Measurements from ENCODE around the gene MYRFL.

MYRFL gene

DNA sequence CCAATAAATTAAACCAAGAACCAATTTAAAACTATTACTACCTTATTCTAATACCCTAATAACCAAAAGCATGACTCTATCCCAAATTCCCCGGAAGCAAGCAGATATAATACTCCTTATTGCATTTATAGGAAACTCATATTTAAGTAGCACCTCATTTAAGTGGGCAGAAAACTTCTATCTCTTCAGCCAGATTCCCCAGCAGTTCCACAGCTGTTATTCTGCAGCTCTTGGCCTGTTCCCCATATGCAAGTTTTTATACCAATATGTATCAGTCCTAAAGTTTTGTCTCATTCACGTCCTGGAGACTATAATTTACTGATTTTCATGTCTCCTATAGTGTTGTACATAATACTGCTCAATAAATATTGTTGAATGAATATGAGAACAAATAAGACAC is 106.5 kb downstream of the MYRFL start:
- no peak overlapping the region for H2BK15ac ChIP-seq (ENCODE audit: low read length)
- no peaks in the 10 kb centered on the region for H3K79me1 ChIP-seq (ENCODE audit: low read depth, low read length)
- DNase-seq (ENCODE audit: low spot score): no peak
- no peak overlapping the region for H3K4me2 ChIP-seq (ENCODE audit: insufficient read depth, low read length, poor library complexity, severe bottlenecking)
- H3K9me3 ChIP-seq (replicated peaks in 1 of 2; ENCODE audit: control insufficient read depth in 2 of 2, insufficient read depth in 1 of 2, low read depth in 1 of 2, low read length in 2 of 2): peaks cover 0 to 9% of the 10 kb centered on the region in 2 donors
- H3K27ac ChIP-seq (replicated peaks; ENCODE audit: low read length): no peak overlapping the region
- no peak overlapping the region for H4K8ac ChIP-seq (ENCODE audit: low read depth, low read length)
- no peak overlapping the region for H2BK120ac ChIP-seq (ENCODE audit: low read depth, low read length)
- H3K14ac ChIP-seq (ENCODE audit: low read length): no peak overlapping the region
- WGBS, 2 donors (ENCODE audit: extremely low coverage in 2 of 2, insufficient read length in 2 of 2, insufficient replicate concordance in 1 of 2): no CpG with 5 or more reads among the region's 2 CpGs
- no peak overlapping the region for H2BK12ac ChIP-seq (ENCODE audit: low read length)
- no peak overlapping the region for H3K4ac ChIP-seq (ENCODE audit: low read length)
- H2AFZ ChIP-seq (ENCODE audit: low read length): no peak overlapping the region
- no peak overlapping the region for H3K18ac ChIP-seq (ENCODE audit: low read length)
- no peak overlapping the region for H2AK5ac ChIP-seq (ENCODE audit: low read depth, low read length)
- no peak overlapping the region for H2BK5ac ChIP-seq (ENCODE audit: low read length)
- H3K23ac ChIP-seq (ENCODE audit: low read depth, low read length, poor library complexity): no peak overlapping the region
- H4K91ac ChIP-seq (ENCODE audit: low read depth, low read length, poor library complexity): no peak overlapping the region
- H3K9ac ChIP-seq (ENCODE audit: low read depth, low read length, poor library complexity): no peak overlapping the region
- no peaks in the 10 kb centered on the region for H3K27me3 ChIP-seq (ENCODE audit: control insufficient read depth in 3 of 3, insufficient read depth in 3 of 3, low read depth in 1 of 3, low read length in 3 of 3)
- no peak overlapping the region for H3K4me3 ChIP-seq (ENCODE audit: low read length in 2 of 2)
- H3K36me3 ChIP-seq (replicated peaks in 1 of 2; ENCODE audit: control insufficient read depth in 2 of 2, insufficient read depth in 2 of 2, low read length in 2 of 2): no peaks in the 10 kb centered on the region
- H3K4me1 ChIP-seq (ENCODE audit: control insufficient read depth in 2 of 2, insufficient read depth in 1 of 2, low read depth in 1 of 2, low read length in 2 of 2): peaks cover 21 to 45% of the 10 kb centered on the region in 2 donors

DNA sequence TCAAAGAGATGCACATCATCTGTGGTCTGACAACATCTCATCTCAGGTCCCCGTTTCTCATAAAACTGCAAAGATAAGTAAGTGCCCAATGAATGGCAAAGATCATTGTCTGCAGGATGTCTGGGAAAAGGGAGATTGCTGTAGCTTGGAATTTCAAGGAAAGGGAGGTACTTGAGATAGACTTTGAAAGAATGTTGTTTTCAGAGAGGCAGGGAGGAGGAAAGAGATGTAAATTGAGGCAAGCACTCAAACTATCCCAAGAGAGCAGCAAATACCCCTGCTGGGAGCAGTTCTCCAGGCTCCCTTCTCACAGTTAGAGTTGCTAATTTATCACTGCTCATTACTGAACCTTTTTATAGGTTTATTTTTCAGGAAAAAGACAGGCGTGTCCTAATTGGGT is 107.1 kb downstream of the MYRFL start:
- peaks cover 21 to 45% of the 10 kb centered on the region in 2 donors for H3K4me1 ChIP-seq (ENCODE audit: control insufficient read depth in 2 of 2, insufficient read depth in 1 of 2, low read depth in 1 of 2, low read length in 2 of 2)
- H3K27me3 ChIP-seq (ENCODE audit: control insufficient read depth in 3 of 3, insufficient read depth in 3 of 3, low read depth in 1 of 3, low read length in 3 of 3): no peaks in the 10 kb centered on the region
- no peak overlapping the region for H3K9ac ChIP-seq (ENCODE audit: low read depth, low read length, poor library complexity)
- H3K27ac ChIP-seq (replicated peaks; ENCODE audit: low read length): no peak overlapping the region
- H3K23ac ChIP-seq (ENCODE audit: low read depth, low read length, poor library complexity): no peak overlapping the region
- no peaks in the 10 kb centered on the region for H3K36me3 ChIP-seq (replicated peaks in 1 of 2; ENCODE audit: control insufficient read depth in 2 of 2, insufficient read depth in 2 of 2, low read length in 2 of 2)
- H3K18ac ChIP-seq (ENCODE audit: low read length): no peak overlapping the region
- H2AK5ac ChIP-seq (ENCODE audit: low read depth, low read length): no peak overlapping the region
- H3K9me3 ChIP-seq (replicated peaks in 1 of 2; ENCODE audit: control insufficient read depth in 2 of 2, insufficient read depth in 1 of 2, low read depth in 1 of 2, low read length in 2 of 2): peaks cover 0 to 9% of the 10 kb centered on the region in 2 donors
- WGBS, 2 donors (ENCODE audit: extremely low coverage in 2 of 2, insufficient read length in 2 of 2, insufficient replicate concordance in 1 of 2): no CpG with 5 or more reads among the region's 2 CpGs
- no peak overlapping the region for H4K91ac ChIP-seq (ENCODE audit: low read depth, low read length, poor library complexity)
- H3K79me1 ChIP-seq (ENCODE audit: low read depth, low read length): no peaks in the 10 kb centered on the region
- H2AFZ ChIP-seq (ENCODE audit: low read length): peak overlapping the region; percentile 72
- H2BK5ac ChIP-seq (ENCODE audit: low read length): no peak overlapping the region
- H2BK12ac ChIP-seq (ENCODE audit: low read length): no peak overlapping the region
- no peak overlapping the region for H2BK15ac ChIP-seq (ENCODE audit: low read length)
- no peak overlapping the region for H4K8ac ChIP-seq (ENCODE audit: low read depth, low read length)
- H3K4ac ChIP-seq (ENCODE audit: low read length): no peak overlapping the region
- no peak overlapping the region for H3K4me3 ChIP-seq (ENCODE audit: low read length in 2 of 2)
- H3K14ac ChIP-seq (ENCODE audit: low read length): no peak overlapping the region
- DNase-seq (ENCODE audit: low spot score): no peak
- no peak overlapping the region for H3K4me2 ChIP-seq (ENCODE audit: insufficient read depth, low read length, poor library complexity, severe bottlenecking)
- H2BK120ac ChIP-seq (ENCODE audit: low read depth, low read length): no peak overlapping the region

DNA sequence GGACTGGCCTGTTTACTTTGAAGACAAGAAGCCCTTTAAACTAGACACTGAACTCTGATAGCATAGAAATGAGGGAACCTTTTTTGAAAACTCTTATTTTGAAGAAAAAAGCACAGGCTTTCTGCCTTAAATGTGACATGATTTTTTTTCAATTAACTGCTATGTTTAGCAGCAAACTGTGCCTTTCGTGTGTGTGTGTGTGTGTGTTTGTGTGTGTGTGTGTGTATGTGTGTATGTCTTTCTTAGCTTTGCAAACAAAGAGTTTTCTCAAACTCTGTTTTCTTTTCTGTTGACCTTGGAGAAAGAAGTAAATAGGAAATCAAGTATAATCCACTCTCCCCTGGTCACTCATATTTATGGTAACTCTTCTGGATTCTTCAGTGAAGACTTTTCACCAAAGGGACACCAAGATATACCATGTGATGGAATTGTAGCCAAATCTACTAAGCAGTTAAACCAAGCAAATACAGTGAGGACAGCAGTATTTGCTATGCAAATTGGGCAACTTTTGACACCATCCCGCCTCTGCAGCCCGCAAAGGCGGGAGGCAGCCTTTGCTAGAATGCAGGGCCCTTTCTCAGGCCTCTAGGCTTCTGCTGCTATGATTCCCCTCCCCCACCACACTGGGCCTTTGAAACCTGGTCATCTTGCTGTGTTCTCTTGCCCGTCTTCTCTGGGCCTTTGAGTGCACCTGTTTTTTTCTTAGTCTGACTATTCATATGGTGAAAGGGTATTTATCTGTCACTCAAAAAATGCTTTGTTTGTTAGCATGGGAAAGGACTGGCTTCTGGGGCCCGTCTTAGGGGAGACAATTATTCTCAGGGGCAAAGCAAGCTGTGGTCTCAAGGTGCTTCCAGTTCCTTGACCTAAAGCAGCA is 107.9 kb downstream of the MYRFL start:
- H3K14ac ChIP-seq (ENCODE audit: low read length): no peak overlapping the region
- no peak overlapping the region for H3K23ac ChIP-seq (ENCODE audit: low read depth, low read length, poor library complexity)
- H3K4me1 ChIP-seq (ENCODE audit: control insufficient read depth in 2 of 2, insufficient read depth in 1 of 2, low read depth in 1 of 2, low read length in 2 of 2): peaks cover 21 to 45% of the 10 kb centered on the region in 2 donors
- H3K18ac ChIP-seq (ENCODE audit: low read length): no peak overlapping the region
- no peak overlapping the region for H3K4ac ChIP-seq (ENCODE audit: low read length)
- H4K8ac ChIP-seq (ENCODE audit: low read depth, low read length): no peak overlapping the region
- H4K91ac ChIP-seq (ENCODE audit: low read depth, low read length, poor library complexity): no peak overlapping the region
- no peak overlapping the region for H3K27ac ChIP-seq (replicated peaks; ENCODE audit: low read length)
- no peak overlapping the region for H2BK12ac ChIP-seq (ENCODE audit: low read length)
- H3K4me3 ChIP-seq (ENCODE audit: low read length in 2 of 2): no peak overlapping the region
- no peak overlapping the region for H3K9ac ChIP-seq (ENCODE audit: low read depth, low read length, poor library complexity)
- no peak overlapping the region for H2BK5ac ChIP-seq (ENCODE audit: low read length)
- H3K9me3 ChIP-seq (replicated peaks in 1 of 2; ENCODE audit: control insufficient read depth in 2 of 2, insufficient read depth in 1 of 2, low read depth in 1 of 2, low read length in 2 of 2): peaks cover 0 to 12% of the 10 kb centered on the region in 2 donors
- no peak overlapping the region for H2BK15ac ChIP-seq (ENCODE audit: low read length)
- H3K4me2 ChIP-seq (ENCODE audit: insufficient read depth, low read length, poor library complexity, severe bottlenecking): no peak overlapping the region
- H2BK120ac ChIP-seq (ENCODE audit: low read depth, low read length): no peak overlapping the region
- H3K79me1 ChIP-seq (ENCODE audit: low read depth, low read length): no peaks in the 10 kb centered on the region
- H3K27me3 ChIP-seq (ENCODE audit: control insufficient read depth in 3 of 3, insufficient read depth in 3 of 3, low read depth in 1 of 3, low read length in 3 of 3): no peaks in the 10 kb centered on the region
- DNase-seq (ENCODE audit: low spot score): no peak
- WGBS, 2 donors (ENCODE audit: extremely low coverage in 2 of 2, insufficient read length in 2 of 2, insufficient replicate concordance in 1 of 2): no CpG with 5 or more reads among the region's 6 CpGs
- H3K36me3 ChIP-seq (replicated peaks in 1 of 2; ENCODE audit: control insufficient read depth in 2 of 2, insufficient read depth in 2 of 2, low read length in 2 of 2): no peaks in the 10 kb centered on the region
- H2AK5ac ChIP-seq (ENCODE audit: low read depth, low read length): no peak overlapping the region
- H2AFZ ChIP-seq (ENCODE audit: low read length): peak overlapping the region; percentile 72

DNA sequence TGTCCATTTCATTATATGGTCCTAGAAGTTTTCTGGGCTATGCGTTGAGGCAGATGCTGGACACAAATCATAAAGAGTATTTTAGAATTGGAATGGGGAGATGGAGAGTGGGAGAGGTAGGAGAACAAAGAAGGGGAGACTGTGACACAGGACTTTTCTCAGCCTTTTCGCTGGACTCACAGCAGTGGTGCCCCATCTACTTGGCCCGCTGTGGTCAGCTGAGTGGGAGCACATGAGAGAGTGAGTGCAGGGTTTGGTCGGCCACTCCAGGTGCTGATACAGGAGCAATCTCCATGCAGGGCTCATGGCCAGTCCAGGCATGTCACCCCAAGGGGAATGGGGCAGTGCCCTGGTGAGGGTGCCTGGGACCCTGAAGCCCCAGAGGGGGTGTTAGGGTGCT is 109.0 kb downstream of the MYRFL start:
- Histone ChIP-seq H2BK12ac (ENCODE audit: low read length) (no peak overlapping the region), H3K4ac (ENCODE audit: low read length) (no peak overlapping the region), H3K9me3 (replicated peaks in 1 of 2; ENCODE audit: control insufficient read depth in 2 of 2, insufficient read depth in 1 of 2, low read depth in 1 of 2, low read length in 2 of 2) (peaks cover 0 to 12% of the 10 kb centered on the region in 2 donors), H3K23ac (ENCODE audit: low read depth, low read length, poor library complexity) (no peak overlapping the region), H3K36me3 (replicated peaks in 1 of 2; ENCODE audit: control insufficient read depth in 2 of 2, insufficient read depth in 2 of 2, low read length in 2 of 2) (no peaks in the 10 kb centered on the region), H3K4me1 (ENCODE audit: control insufficient read depth in 2 of 2, insufficient read depth in 1 of 2, low read depth in 1 of 2, low read length in 2 of 2) (peaks cover 21 to 45% of the 10 kb centered on the region in 2 donors), H2BK120ac (ENCODE audit: low read depth, low read length) (peak overlapping the region; percentile 33), H2BK5ac (ENCODE audit: low read length) (no peak overlapping the region), H3K4me2 (ENCODE audit: insufficient read depth, low read length, poor library complexity, severe bottlenecking) (no peak overlapping the region), H4K91ac (ENCODE audit: low read depth, low read length, poor library complexity) (no peak overlapping the region), H2BK15ac (ENCODE audit: low read length) (no peak overlapping the region), H2AK5ac (ENCODE audit: low read depth, low read length) (peak overlapping the region; percentile 68), H3K4me3 (ENCODE audit: low read length in 2 of 2) (no peak overlapping the region), H3K27me3 (ENCODE audit: control insufficient read depth in 3 of 3, insufficient read depth in 3 of 3, low read depth in 1 of 3, low read length in 3 of 3) (no peaks in the 10 kb centered on the region), H3K14ac (ENCODE audit: low read length) (no peak overlapping the region), H3K27ac (replicated peaks; ENCODE audit: low read length) (no peak overlapping the region), H3K18ac (ENCODE audit: low read length) (peak overlapping the region; percentile 66), H3K79me1 (ENCODE audit: low read depth, low read length) (no peaks in the 10 kb centered on the region), H3K9ac (ENCODE audit: low read depth, low read length, poor library complexity) (no peak overlapping the region), H4K8ac (ENCODE audit: low read depth, low read length) (no peak overlapping the region), H2AFZ (ENCODE audit: low read length) (no peak overlapping the region)
- DNase-seq (ENCODE audit: low spot score): no peak
- no CpG with 5 or more reads among the region's 4 CpGs for WGBS, 2 donors (ENCODE audit: extremely low coverage in 2 of 2, insufficient read length in 2 of 2, insufficient replicate concordance in 1 of 2)
